ENCODE results near the gene GHR.

DNA sequence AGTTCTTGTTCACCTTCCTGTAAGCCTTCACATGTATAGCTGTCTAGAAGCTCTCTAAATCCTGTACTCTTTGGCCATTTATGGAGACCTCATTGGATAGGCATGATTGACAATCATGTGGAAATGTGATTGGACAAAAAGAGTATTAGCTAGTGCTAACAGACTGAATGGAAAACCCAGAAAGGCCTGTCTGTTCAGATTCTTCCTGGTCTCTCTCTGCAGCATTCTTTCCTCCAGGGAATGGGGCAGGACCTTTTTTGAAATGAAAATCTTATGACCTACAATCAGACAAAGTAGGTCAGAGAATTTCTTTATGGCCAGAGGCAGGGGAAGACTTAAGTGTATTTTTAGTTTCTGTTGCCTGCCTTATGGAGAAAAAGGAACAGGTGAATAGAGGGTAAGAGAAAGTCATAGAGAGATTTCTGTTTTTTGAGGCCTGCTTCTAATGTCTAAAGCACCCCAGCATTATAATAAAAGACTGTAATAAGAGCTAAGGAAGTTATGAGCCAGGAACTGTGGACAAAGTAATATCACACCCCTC, 181.0 kb downstream of the GHR start:
- TF ChIP-seq CTCF (IDR thresholded peaks at IDR 0.05; ENCODE audit: poor library complexity, severe bottlenecking), result no peak
- TF ChIP-seq RAD21 (conservative IDR thresholded peaks at IDR 0.05), result no peak
- no peak for TF ChIP-seq POLR2AphosphoS5 (IDR thresholded peaks at IDR 0.05)
- TF ChIP-seq EZH2 (IDR thresholded peaks at IDR 0.05; ENCODE audit: borderline replicate concordance, insufficient read depth, low read length, poor library complexity, severe bottlenecking), result no peak

Measured in neural cell (in vitro differentiated cells).